ENCODE data around the gene POLR2H.
A peak's percentile ranks its signal among the peaks of the same experiment; 100 is the strongest.

The POLR2H gene

DNA sequence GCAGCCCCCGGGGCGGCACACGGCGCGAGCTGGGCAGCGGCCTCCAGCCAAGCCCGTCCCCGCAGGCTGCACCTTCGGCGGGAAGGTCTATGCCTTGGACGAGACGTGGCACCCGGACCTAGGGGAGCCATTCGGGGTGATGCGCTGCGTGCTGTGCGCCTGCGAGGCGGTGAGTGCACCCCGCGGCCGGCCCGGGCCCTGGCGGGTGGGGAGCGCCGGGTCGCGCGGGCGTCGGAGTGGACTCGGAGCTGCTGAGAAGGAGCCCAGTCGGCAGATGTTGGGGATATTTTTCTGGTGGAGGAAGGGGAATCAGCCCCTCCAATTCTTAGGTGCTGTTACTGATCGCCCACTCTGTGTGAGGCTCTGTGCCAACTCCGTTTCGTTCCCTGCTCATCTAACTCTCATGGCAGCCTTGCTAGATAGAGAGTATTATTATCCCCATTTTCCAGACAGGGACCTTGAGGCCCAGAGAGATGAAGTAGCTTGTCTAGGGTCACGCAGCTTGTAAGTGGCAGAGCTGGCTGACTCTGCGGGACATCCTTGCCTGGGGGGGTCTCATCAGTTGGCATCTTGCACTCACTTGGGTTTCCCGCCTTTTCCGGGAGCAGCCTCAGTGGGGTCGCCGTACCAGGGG lies 19.2 kb downstream of the POLR2H start:
- Histone ChIP-seq H2AFZ (peak overlapping the region; percentile 72), H3K79me2 (no peaks in the 10 kb centered on the region), H3K4me2 (ENCODE audit: low read length) (peak overlapping the region; percentile 34), H3K4me1 (no peaks in the 10 kb centered on the region), H3K27ac (no peak overlapping the region), H3K27me3 (ENCODE audit: control insufficient read depth, insufficient read depth, low read length) (no peaks in the 10 kb centered on the region), H3K9ac (no peak overlapping the region), H3K36me3 (ENCODE audit: control insufficient read depth, insufficient read depth, low read length) (no peaks in the 10 kb centered on the region), H3K4me3 (ENCODE audit: low read depth, low read length) (no peak overlapping the region), H3K9me3 (ENCODE audit: control insufficient read depth, low read length) (no peaks in the 10 kb centered on the region)
- TF ChIP-seq, protein P1, sequence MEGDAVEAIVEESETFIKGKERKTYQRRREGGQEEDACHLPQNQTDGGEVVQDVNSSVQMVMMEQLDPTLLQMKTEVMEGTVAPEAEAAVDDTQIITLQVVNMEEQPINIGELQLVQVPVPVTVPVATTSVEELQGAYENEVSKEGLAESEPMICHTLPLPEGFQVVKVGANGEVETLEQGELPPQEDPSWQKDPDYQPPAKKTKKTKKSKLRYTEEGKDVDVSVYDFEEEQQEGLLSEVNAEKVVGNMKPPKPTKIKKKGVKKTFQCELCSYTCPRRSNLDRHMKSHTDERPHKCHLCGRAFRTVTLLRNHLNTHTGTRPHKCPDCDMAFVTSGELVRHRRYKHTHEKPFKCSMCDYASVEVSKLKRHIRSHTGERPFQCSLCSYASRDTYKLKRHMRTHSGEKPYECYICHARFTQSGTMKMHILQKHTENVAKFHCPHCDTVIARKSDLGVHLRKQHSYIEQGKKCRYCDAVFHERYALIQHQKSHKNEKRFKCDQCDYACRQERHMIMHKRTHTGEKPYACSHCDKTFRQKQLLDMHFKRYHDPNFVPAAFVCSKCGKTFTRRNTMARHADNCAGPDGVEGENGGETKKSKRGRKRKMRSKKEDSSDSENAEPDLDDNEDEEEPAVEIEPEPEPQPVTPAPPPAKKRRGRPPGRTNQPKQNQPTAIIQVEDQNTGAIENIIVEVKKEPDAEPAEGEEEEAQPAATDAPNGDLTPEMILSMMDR (IDR thresholded peaks at IDR 0.05) = no peak

DNA sequence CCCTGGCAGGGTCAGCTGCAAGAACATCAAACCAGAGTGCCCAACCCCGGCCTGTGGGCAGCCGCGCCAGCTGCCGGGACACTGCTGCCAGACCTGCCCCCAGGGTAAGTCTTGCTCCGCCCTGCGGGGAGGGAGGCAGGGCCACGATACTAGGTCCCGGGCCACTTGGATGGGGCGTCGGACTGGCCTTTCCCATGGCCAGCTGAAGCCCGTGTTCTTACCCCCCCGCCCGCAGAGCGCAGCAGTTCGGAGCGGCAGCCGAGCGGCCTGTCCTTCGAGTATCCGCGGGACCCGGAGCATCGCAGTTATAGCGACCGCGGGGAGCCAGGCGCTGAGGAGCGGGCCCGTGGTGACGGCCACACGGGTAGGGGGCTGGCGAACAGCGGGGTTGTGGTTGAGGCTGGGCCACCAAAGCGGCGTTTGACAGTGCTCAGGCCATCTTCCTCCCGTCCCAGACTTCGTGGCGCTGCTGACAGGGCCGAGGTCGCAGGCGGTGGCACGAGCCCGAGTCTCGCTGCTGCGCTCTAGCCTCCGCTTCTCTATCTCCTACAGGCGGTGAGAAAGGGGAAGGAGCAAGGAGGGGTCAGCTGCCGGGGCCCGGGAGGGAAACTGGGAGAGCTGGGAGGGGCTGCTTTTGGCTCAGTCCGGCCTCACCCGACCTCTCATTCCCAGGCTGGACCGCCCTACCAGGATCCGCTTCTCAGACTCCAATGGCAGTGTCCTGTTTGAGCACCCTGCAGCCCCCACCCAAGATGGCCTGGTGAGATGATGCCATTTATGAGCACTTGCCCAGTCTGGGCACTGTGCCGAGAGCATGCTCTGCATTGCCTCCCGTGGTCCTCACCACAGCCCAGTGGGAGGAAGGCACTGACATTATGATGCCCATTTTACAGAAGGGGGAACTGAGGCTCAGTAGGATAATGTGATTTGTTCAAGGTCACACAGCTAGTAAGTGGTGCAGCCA lies 20.0 kb downstream of the POLR2H start:
- no peaks in the 10 kb centered on the region for H3K9me3 ChIP-seq (ENCODE audit: control insufficient read depth, low read length)
- no peak overlapping the region for H3K4me3 ChIP-seq (ENCODE audit: low read depth, low read length)
- peak overlapping the region; percentile 34 for H3K4me2 ChIP-seq (ENCODE audit: low read length)
- H3K27ac ChIP-seq = no peak overlapping the region
- peak overlapping the region; percentile 72 for H2AFZ ChIP-seq
- no peaks in the 10 kb centered on the region for H3K4me1 ChIP-seq
- H3K9ac ChIP-seq = no peak overlapping the region
- TF ChIP-seq, protein P1 (IDR thresholded peaks at IDR 0.05) = no peak
- H3K36me3 ChIP-seq (ENCODE audit: control insufficient read depth, insufficient read depth, low read length) = no peaks in the 10 kb centered on the region
- H3K79me2 ChIP-seq = no peaks in the 10 kb centered on the region
- H3K27me3 ChIP-seq (ENCODE audit: control insufficient read depth, insufficient read depth, low read length) = no peaks in the 10 kb centered on the region

DNA sequence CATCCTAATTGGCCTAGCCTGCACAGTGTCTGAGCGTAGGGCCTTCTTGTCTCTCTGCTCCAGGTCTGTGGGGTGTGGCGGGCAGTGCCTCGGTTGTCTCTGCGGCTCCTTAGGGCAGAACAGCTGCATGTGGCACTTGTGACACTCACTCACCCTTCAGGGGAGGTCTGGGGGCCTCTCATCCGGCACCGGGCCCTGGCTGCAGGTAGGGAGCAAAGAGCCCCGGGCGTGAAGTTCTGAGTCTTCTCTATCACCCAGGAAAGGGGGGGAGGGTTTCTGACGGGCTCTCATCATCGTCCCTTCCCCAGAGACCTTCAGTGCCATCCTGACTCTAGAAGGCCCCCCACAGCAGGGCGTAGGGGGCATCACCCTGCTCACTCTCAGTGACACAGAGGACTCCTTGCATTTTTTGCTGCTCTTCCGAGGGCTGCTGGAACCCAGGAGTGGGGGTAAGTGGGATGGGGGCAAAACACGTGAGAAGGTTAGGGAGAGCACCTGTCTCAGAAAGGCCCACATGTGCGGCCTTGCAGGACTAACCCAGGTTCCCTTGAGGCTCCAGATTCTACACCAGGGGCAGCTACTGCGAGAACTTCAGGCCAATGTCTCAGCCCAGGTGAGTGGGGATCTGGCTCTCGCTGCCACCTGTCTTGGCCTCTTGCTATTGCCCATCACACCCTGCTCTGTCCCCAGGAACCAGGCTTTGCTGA lies 21.0 kb downstream of the POLR2H start:
- H3K79me2 ChIP-seq = no peaks in the 10 kb centered on the region
- H3K36me3 ChIP-seq (ENCODE audit: control insufficient read depth, insufficient read depth, low read length) = no peaks in the 10 kb centered on the region
- no peak overlapping the region for H3K4me2 ChIP-seq (ENCODE audit: low read length)
- no peaks in the 10 kb centered on the region for H3K9me3 ChIP-seq (ENCODE audit: control insufficient read depth, low read length)
- H2AFZ ChIP-seq = no peak overlapping the region
- no peak overlapping the region for H3K27ac ChIP-seq
- H3K4me3 ChIP-seq (ENCODE audit: low read depth, low read length) = no peak overlapping the region
- no peaks in the 10 kb centered on the region for H3K4me1 ChIP-seq
- TF ChIP-seq, protein P1 (IDR thresholded peaks at IDR 0.05) = no peak
- H3K27me3 ChIP-seq (ENCODE audit: control insufficient read depth, insufficient read depth, low read length) = no peaks in the 10 kb centered on the region
- H3K9ac ChIP-seq = no peak overlapping the region

DNA sequence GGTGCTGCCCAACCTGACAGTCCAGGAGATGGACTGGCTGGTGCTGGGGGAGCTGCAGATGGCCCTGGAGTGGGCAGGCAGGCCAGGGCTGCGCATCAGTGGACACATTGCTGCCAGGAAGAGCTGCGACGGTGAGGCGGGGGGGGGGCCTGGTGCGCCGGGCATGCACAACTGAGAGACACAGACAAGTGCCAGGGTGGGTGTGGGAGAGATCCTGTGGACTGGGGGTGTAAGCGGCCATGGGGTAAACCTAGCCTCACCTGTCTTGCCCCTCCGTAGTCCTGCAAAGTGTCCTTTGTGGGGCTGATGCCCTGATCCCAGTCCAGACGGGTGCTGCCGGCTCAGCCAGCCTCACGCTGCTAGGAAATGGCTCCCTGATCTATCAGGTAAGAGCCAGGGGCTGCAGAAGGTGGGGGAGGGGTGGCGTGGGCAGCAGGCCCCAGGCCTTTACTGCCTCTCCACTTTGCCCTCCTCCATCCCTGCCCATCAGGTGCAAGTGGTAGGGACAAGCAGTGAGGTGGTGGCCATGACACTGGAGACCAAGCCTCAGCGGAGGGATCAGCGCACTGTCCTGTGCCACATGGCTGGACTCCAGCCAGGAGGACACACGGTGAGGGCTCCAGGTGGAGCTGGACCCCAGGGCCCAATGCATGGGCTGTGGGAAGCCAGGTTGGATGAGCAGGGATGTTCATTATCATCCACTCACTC lies 21.7 kb downstream of the POLR2H start:
- no peak overlapping the region for H3K9ac ChIP-seq
- no peak overlapping the region for H3K27ac ChIP-seq
- no peaks in the 10 kb centered on the region for H3K9me3 ChIP-seq (ENCODE audit: control insufficient read depth, low read length)
- TF ChIP-seq, protein P1 (IDR thresholded peaks at IDR 0.05) = no peak
- H3K79me2 ChIP-seq = no peaks in the 10 kb centered on the region
- no peak overlapping the region for H3K4me3 ChIP-seq (ENCODE audit: low read depth, low read length)
- H3K4me1 ChIP-seq = no peaks in the 10 kb centered on the region
- H3K36me3 ChIP-seq (ENCODE audit: control insufficient read depth, insufficient read depth, low read length) = no peaks in the 10 kb centered on the region
- no peak overlapping the region for H3K4me2 ChIP-seq (ENCODE audit: low read length)
- H3K27me3 ChIP-seq (ENCODE audit: control insufficient read depth, insufficient read depth, low read length) = no peaks in the 10 kb centered on the region
- H2AFZ ChIP-seq = no peak overlapping the region

All from parathyroid adenoma (tissue), 2 donors.